GM12891 (cell line): ENCODE measurements around the gene ATAD3A.

Experiments used
- POLR2A ChIP-seq: IDR thresholded peaks from 2 replicates; pipeline ENCODE4 v1.6.1; 2011; ENCODE audit warnings: low read depth, low read length, control low read depth
- POLR2AphosphoS5 ChIP-seq: IDR thresholded peaks from 2 replicates; pipeline ENCODE4 v1.6.1; 2011; ENCODE audit warnings: low read depth, low read length, control low read depth

- no peak for TF ChIP-seq POLR2AphosphoS5
- TF ChIP-seq POLR2A: no peak
Observed at GRCh38 chr1:1577367-1578011, 65.5 kb downstream of the ATAD3A start.
